DMS 273 (cell line): ENCODE results near the gene DDHD1.

Experiments used
- DNase-seq: peaks from one replicate; lab custom pipeline; 2025; ENCODE audit not compliant: unreplicated experiment; lab: John Stamatoyannopoulos, UW

DDHD1 gene

DNA sequence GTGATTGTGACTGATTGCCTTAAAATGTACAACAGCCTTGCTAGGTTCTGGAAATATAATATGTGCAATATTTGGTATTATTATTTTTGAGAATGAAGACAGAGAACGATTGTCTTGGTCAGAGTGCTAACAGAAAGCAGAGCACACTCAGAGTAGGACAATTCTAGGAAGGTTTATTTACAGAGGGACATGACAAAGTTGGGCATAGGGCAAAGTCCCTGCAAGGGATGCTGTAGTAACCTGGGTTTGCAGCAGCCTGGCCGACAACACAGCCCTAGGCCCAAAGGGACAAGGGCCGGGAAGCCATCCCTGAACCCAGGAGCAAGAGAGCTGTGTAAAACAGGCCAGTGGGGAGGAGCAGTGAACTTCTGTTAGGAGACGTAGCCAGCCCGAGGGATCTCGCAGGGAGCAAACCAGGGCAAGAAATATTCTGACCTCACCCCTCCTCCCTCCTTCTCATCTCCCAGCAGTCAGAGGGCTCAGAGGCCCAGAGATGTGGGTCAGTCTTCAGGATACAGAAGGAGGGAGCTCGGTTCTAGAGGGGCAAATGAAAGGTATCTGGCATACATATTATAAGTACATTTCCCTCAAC is 151.2 kb downstream of the DDHD1 start:
- DNase-seq = no peak

DNA sequence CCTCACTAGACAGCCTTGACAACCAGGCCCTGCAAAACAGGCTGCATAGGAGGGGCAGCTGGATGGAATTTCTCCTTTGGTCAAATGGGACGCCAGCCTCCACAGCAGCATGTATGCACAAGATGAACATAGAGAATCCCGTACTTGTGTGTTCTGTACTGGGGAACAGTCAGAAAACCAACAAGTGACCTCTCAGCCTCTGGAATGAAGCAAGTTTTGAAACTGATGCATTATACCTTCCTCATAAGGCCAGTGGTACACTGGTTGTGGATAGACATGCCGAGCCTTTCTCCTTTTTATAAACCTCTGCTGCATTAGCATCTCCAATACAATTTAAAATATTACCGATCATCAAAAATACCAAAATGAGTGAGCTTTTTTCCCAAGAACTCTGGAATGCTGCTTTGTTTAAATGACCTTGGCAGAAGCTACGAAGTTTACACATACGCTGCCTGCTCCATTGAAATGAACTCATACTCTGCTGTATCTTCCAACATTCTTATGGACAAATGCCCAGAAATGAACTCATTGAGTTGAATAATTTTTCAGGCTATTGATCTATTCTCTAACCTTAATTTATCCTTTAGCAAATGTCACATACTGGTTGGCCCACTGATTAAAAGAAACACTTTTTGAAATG is 154.6 kb downstream of the DDHD1 start:
- no peak for DNase-seq

DNA sequence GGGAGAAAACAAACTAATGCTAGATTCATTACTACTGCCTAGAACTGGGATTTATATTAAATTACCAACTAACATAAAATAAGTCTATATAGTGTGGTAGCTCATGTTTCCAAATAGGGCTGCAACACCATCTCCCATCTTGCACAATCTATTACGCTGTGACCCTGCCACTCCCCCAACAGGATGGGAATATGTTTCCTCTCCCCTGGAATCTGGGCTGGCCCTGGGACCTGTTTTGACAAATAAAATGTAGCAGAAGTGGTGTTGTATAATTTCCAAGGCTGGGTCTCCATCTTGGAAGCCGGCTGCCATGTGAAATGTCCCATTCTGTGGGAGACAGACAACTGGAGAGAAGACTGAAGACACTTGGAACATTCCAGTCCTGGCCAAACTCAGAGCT is 156.6 kb downstream of the DDHD1 start:
- DNase-seq = no peak

DNA sequence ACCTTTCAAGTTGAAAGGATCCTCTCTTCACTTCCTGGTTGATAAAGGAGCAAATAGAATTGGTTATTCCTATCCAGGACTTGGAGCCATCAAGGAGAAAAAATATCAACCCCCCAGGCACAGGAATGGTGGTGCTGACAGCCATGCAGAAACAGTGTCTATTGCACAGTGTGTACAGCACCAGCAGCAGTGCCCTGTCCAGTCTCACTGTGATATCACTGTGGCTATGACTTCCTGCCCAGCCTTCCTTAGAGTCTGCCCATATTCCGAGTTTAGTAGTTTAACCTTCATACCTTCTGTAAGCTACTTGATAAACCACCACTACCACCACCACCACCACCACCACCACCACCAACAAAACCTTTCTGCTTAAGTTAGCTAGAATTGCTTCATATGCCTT is 157.1 kb downstream of the DDHD1 start:
- DNase-seq = no peak

DNA sequence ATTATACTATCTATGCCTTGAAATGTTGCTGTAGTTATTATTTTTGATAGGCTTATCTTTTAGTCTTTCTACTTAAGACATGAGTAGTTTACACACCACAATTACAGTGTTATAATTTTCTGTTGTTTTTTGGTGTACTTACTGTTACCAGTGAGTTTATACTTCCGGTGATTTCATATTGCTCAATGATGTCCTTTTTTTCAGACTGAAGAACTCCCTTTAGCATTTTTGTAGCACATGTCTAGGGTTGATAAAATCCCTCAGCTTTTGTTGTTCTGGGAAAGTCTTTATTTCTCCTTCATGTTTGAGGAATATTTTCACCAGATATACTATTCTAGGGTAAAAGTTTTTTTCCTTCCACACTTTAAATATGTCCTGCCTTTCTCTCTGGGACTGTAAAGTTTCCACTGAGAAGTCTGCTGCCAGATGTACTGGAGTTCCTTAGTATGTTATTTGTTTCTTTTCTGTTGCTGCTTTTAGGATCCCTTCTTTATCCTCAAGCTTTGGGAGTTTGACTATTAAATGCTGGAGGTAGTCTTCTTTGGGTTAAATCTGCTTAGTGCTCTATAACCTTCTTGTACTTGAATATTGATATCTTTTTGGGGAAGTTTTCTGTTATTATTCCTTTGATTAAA is 160.8 kb downstream of the DDHD1 start:
- no peak for DNase-seq

DNA sequence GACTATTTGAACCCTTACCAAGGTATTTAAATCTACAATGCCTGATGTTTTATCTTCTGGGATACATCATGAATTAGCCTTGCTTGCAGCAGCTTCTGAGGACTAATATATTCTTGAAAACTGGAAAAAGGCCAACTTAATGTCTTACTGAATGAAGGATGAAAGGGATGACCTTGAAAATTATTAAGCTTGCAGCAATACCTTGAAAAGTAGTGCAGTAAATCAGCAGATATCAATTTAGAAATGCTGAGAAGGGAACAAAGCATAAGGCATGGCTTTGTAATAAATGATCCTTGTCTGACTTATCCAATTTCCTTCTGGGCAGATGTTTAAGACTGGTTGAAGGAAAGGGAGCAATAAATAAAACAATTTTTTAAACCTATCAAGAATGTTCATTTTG is 165.0 kb downstream of the DDHD1 start:
- peak; percentile 9 for DNase-seq

DNA sequence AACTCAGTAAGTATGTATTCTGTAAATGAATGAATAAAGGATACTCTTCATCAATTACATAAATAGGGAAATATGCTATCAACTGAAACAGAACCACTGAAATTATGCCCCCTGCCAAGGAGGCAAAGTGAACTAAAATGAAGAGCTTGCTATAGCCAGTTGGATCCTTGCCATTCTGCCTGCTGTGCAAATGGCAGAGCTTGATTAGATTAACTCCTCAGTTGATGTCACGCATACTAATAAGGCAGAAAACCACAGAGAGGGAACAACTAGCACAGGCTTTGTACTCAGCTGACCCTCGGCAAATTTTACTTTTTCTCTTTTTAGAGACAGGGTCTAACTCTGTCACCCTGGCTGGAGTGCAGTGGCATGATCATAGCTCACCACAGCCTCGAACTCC is 165.6 kb downstream of the DDHD1 start:
- peak; percentile 79 for DNase-seq

DNA sequence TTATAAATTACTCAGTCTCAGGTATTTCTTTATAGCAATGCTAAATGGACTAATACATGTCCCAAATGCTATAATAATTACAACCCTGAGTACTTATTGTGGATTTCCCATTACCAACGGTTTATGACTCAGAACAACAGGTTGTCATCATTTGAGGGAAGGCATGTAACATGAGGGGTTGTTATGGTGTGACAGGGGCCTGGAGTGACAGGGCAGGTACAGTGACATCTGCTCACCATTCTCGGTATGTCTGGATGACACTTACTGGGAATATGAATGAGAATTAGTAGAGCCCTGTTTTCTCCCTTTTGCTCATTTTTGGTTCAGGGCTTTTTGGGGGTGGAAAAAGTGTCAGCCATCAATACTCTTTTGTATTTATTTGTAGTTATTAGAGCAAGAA is 166.1 kb downstream of the DDHD1 start:
- no peak for DNase-seq
